Loucy (cell line): Measurements from ENCODE around the gene SEC62.

Experiments
- EZH2phosphoT487 ChIP-seq: fragments of 200-600 bp; IDR thresholded peaks from 2 replicates; pipeline ENCODE4 v1.6.1; 2018; ENCODE audit warnings: antibody characterized with exemption, mild to moderate bottlenecking, moderate library complexity, borderline replicate concordance
- TF ChIP-seq, protein P1 (sequence below): fragments of 200-600 bp; sonication (generic); conservative IDR thresholded peaks from 2 replicates; pipeline ENCODE4 v1.5.1; 2014; ENCODE audit warnings: mild to moderate bottlenecking, antibody characterized with exemption, low read length

DNA sequence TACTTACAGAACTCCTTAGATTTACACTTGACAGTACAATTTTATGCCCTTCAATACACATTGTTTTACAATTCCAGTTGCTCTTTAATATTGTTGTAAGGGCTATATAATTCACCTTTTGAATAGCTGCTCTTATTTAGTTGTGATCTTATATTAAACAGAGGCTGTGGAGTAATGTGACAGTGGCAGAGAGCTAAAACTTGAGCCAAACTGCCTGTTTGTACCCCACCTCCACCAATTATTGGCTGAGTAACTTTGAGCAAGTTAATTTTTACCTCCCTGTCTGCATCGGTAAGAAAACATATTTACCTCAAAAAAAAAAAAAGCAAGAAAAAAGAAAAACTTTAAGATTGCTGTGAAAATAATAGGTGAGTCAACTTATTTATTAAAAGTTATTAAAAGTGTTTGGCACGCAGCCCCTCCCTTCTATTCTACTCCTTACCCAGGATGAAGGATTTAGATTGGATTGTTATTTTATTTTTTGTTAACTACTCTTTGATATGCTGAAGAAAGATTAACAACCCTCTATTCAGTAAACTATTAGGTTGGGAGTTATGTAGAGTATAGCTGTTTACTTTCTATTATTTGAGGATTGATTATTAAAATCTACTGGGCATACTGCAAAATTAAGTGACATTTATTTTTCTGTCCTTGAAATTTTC, 1.7 kb downstream of the SEC62 start:
- TF ChIP-seq, protein P1, sequence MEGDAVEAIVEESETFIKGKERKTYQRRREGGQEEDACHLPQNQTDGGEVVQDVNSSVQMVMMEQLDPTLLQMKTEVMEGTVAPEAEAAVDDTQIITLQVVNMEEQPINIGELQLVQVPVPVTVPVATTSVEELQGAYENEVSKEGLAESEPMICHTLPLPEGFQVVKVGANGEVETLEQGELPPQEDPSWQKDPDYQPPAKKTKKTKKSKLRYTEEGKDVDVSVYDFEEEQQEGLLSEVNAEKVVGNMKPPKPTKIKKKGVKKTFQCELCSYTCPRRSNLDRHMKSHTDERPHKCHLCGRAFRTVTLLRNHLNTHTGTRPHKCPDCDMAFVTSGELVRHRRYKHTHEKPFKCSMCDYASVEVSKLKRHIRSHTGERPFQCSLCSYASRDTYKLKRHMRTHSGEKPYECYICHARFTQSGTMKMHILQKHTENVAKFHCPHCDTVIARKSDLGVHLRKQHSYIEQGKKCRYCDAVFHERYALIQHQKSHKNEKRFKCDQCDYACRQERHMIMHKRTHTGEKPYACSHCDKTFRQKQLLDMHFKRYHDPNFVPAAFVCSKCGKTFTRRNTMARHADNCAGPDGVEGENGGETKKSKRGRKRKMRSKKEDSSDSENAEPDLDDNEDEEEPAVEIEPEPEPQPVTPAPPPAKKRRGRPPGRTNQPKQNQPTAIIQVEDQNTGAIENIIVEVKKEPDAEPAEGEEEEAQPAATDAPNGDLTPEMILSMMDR = no peak
- no peak for TF ChIP-seq EZH2phosphoT487
